ENCODE measurements around the gene ARHGAP24. TPM values are rescaled to one million over a fixed set of nuclear protein-coding genes. Genes with fewer than 3 reads are reported as not detected.
A peak's percentile ranks its signal among the peaks of the same experiment; 100 is the strongest.
"Not testable (repeated sequence)": the region's sequence is repeated elsewhere in the genome, so short reads cannot be mapped to it uniquely, and the experiment has no call there.

The ARHGAP24 gene
- total RNA-seq, 1 donor from 2014 or later, result 124 TPM

DNA sequence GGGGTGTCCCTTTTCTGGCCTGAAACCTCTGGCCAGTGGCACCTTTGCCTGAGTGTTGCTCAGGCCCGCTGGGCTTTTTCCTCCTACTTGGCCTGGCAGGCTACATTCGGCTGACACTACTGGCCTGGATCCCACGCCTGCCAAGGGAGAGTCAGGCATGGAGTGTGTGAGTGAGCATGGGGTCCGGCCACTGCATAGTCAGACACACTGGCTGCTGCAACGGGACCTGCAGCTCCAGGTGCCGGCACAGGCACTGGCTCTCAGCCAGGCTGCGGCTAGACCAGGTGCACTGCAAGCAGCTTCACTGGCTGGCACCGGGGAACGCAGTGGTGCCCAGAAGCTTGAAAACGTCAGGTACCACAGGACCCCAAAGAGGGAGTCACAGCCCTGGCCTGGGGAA, 434.9 kb downstream of the ARHGAP24 start:
- no peak for DNase-seq (ENCODE audit: low spot score)

DNA sequence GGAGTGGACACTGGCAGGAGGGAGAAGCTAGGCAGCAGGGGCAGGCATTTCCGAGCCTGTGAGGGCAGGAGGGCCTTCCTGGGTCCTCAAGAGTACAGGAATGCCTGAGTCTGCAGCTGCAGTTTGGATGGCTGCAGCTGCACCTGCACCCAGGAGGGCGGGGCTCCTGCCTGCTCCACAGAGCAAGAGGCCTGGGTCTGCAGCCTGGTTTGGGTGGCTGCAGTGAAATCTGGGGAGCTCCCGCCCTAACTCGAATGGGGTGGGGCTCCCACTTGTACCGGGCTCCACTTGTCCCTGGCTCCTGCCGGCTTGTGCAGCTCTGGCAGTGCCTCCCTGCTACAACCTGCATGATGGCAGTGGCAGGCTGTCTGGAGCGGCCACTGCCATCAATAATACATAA, 436.0 kb downstream of the ARHGAP24 start:
- no peak for DNase-seq (ENCODE audit: low spot score)

DNA sequence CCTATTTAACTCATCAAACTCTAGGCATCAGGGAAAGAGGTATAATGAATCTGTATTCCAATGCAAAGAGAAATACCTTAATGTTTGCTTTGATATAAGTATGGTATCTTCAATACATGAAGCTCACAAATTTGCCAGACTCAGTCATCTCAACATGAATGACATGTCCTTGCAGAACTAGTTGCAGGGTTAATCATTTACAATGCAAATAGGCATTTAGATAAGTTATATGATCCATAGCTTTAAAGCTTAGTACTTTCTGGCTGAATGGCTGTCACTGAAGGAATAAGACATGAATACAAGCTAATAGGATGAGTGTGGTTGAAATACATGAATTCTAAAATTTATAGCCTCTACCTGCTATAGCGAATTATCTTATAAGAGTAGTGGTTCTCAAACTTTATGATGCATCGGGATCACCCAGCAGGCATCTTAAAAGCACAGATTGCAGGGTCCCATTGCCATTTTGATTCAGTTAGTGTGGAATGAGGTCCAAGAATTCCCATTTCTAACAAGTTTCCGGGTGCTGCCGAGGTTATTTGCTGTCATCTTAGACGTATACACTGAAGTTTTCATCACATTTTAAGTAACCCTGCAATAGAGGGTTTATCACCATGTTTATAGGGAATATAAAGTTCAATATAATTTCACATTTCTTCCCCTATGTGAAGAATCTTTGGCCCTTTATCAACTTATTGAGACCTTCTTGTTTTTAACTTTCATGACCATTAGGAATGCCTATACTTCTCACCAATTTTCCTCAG, 439.2 kb downstream of the ARHGAP24 start:
- no peak for DNase-seq (ENCODE audit: low spot score)

DNA sequence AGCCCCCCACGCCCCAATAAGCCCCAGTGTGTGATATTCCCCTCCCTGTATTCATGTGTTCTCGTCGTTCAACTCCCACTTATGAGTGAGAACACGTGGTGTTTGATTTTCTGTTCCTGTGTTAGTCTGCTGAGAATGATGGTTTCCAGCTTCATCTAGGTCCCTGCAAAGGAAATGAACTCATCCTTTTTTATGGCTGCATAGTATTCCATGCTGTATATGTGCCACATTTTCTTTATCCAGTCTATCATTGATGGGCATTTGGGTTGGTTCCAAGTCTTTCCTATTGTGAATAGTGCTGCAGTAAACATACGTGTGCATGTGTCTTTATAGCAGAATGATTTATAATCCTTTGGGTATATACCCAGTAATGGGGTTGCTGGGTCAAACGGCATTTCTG, 440.6 kb downstream of the ARHGAP24 start:
- DNase-seq (ENCODE audit: low spot score), result not testable (repeated sequence)

DNA sequence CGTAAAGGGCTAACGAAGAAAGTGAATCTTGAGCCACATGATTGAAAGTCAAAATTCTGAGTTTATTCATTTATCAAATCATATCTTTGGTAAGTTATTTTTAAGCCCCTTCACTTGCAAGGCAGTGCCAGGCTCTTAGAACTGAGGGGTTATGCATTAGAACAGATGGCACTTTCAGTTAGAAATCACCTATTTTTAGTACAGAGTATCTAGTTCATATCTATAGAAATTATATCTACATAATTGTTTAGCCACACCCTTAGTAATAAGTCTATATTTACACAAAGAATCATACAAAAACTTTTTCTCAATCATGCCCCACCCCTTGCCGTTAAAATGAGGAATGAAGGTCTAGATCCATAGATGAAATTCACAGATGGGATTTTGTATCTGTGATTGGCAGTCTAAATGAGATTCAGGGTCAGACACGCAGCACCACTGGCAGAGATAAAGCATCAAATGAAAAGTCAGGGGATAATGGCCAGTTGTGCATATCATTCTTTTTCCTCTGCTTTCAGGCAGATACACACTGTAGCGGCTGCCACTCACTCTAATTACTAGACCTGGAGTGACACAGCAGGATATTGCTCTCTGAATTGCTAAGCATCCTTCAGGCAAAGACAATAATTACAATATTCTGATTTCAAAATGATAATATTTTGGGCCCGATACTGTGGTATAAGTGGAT, 444.4 kb downstream of the ARHGAP24 start:
- DNase-seq (ENCODE audit: low spot score), result no peak

DNA sequence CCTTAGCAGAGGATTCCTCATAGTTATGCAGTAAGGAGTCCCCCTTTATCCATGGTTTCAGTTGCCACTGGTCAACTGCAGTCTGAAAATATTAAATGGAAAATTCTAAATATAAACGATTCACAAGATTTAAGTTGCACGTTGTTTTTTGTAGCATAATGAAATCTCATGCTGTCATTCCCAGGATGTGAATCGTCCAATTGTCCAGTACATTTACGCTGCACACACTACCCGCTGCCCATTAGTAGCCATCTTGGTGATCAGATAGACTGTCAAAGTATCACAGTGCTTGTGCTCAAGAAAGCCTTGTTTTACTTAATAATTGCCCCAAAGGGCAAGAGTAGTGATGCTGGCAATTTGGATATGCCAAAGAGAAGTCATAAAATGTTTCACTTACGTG, 450.1 kb downstream of the ARHGAP24 start:
- DNase-seq (ENCODE audit: low spot score), result no peak

DNA sequence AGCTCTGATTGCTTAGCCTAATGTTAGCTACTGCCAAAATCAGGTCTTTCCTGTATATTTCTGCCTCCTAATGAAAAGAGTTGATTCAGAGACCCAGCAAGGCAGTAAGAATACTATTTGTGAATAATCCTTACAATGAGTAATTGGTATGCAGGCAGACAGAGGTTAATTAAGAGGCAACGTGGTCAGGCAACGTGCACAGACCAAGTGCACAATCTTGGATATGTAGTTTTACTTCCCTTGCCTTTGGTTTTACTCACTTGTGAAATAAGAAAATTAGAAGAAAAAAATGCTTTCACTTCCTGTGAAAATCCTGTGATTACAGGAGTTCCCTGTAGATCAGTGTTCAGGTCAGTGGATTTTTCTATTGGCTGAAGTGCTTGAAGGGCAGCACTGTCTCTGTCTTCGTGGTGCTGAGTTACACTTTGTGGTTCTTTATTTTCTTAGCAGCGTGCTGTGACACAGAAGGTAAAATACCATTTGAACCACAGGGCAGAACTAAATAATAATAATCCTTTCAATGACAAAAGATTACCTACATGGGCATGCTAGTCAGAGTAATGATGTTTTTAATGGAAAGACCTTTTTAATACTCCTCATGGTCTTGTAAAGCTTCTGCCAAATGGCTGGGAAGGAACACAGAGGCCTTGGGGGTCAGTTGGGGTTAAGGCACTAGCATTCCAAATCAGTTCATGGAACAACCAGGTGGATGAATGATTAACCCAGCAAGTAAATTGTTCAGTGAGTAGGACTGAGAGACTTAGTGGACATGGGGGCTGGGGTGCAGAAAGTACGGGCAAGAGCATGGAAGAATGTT, 454.0 kb downstream of the ARHGAP24 start:
- no peak for DNase-seq (ENCODE audit: low spot score)

DNA sequence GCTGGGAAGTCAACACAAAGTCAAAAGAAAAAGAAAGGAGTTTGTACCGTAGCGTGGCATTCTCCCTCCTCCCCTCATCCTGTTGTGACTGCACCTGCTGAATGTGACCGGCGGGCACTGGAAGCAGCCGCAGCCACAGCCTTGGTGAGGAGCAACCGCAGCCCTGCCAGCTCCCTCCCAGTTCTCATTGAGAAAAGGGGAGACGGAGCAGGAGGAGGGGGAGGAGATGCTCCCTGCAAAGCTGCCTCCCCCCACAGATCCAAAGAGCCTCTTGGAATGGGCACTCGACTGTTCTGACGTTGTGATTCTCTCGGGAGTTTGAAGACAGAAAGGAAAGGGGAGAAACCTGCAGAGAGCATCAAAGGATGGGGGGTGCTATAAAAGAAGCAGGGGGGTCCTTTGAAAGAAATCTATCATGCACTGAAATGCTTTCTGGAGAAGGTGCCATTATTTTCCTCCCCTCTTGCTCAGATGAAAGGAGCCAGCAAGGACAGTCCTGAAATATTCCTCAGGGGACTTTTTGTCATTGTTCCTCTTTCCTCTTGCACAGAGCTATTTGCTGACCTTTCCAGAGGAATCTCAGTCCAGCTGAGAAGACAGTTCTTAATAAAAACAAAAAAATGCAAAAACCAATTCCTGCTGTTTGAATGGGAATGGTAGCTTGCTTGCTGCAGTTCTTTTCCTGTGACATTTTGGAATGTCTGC, 455.2 kb downstream of the ARHGAP24 start:
- no peak for DNase-seq (ENCODE audit: low spot score)

DNA sequence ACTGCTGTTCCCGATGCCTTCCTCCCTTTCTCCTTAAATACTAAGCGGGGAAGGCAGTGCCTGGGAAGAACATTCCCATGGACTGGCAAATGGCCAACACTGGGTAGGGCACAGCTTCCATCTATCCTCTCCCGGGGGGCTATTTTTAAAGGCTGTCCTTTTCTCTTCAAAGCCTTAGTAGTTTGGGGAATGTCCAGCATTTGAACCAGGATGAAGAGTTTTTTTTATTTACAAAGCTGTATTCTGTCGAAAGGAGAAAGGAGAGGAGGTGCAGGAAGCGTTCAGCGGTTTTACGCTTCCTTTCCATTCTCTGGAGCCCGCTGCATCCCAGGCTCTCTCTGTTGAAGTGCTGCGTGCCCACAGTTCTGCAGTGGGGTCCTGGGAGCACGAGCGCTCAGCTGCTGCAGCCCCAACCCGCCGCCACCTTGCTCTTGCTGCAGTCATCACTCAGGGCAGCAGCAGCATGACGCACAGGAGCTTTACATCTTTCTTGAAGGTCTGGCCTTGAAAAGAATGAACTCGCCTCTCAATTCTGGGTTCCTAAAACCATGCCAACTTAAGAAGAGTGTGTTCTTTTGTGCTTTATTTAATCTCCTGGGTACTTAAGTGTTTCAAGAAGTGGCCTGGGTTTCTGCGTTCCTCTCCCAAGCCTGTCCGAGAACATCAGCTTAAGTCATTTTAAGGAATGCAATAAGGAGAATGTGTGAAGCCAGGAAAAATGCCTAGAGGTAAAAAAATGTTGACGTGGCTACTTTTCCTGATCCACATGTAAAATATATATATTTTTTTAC, 457.7 kb downstream of the ARHGAP24 start:
- peak; percentile 82 for DNase-seq (ENCODE audit: low spot score)

DNA sequence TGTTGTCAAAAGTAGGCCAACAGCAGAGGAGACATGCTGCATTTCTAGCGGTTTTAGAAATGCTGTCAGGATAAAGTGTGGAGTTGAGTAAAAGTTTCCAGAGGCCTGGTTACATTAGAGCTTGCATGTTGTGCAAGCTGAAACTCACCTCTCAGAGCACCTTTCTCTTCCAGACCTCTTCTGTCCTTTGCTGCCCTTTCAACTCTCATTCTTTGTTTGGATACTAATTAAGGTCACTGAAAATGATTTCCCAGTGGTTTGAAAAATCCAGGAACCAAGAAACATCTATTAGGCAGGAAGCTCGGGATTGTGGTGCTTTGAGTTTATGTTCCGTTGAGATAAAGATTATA, 458.3 kb downstream of the ARHGAP24 start:
- DNase-seq (ENCODE audit: low spot score), result no peak

DNA sequence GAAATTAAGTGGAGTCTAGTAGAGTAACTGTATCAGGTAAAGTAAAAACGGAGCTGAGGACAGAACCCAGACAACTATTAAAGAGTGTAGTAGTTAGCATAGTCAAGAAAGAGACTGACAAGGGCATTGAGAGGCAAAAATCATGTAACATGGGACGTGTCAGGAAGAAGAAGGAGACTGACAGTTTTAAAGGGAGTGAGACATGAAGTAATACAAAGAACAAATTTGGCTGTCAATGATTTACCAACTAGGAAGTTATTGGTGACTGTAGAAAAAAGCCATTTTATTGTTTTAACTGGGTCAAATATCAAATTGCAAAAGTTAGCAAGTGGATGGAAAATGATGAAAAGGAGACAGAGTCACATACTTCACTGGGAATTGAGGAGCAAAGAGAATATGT, 462.6 kb downstream of the ARHGAP24 start:
- DNase-seq (ENCODE audit: low spot score), result no peak

DNA sequence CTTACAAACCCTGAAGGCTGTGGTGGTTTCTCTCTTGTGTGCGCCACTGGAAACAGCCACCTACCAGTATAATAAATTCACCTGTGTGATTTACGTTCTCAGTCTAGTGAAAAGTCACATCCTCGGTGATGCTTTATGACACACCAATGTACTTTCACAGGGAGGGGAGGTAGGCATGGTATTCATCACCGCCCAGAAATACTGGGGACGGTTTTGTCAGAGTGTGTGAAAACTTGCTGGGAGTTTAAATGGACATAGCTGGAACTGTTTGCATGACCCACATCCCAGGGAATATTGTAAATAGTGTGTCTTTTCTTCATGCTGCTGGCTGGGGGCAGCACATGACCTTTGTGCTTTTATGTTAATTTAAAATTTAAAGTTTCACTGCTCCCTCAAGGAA, 463.1 kb downstream of the ARHGAP24 start:
- DNase-seq (ENCODE audit: low spot score), result peak; percentile 26

DNA sequence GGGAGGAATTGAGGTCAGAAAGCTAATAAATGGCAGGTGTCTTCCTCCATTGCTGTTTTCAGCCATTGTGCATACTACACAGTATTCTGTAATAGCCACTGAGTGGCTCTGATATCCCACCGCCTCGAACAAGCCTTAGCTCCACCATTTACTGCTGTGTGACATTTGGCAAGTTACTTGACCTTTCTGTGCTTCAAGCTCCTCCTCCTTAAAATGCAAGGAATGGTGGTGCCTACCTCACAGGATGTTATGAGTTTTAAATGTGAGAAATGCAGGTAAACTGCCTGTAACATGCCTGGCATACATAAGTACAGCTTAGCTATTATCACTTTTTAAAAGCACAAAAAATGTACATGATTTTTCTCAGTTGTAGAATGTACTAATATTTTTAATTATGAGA, 464.0 kb downstream of the ARHGAP24 start:
- DNase-seq (ENCODE audit: low spot score), result no peak

DNA sequence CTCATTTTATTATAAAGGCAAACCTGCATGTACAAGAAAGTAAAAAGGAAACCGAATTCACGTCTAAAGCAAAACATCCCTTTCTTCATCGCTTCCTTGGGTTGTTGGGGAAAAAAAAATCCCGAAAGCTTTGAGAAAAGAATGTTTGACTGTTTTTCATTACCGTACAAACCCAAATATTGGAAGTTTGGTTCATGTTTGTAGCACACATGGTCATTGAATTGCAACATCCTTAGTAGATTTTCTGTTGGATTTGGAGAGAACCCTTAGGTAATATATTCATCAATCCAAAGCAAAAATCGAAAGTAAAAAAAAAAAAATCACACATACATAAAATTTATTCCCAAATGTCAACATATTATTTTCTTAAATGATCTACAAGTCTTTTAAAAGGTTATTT, 464.6 kb downstream of the ARHGAP24 start:
- DNase-seq (ENCODE audit: low spot score), result no peak

DNA sequence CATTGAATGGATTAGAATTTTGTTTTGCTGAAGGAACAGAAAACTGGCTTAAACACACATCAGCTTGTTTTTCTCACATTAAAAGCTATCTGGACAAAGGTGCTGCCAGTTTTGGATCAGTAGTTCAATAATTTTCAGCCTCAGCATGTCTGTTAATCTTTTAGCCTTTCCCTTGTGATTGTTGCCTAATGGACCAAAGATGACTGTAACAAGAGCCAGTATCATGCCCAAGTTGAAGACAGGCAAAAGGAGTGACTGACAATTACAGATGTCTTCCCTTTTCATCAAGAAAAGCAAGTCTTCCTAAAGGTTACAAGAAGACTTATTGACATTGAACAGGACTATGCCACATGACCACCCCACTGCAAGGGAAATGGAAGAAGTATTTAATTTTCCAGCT, 465.2 kb downstream of the ARHGAP24 start:
- no peak for DNase-seq (ENCODE audit: low spot score)

DNA sequence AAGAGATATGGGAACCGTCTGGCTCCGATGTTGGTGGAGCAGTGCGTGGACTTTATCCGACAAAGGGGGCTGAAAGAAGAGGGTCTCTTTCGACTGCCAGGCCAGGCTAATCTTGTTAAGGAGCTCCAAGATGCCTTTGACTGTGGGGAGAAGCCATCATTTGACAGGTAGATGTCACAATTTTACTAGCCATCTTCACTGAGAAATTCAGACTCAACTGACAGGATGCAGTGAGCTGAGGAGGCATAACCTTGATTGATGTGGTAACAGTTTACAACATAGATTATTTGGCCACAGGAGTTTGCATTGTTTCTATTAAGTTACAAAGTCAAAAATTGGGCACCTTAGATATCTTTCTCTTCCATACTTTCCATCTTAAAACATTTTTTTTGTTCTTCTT, 467.2 kb downstream of the ARHGAP24 start:
- DNase-seq (ENCODE audit: low spot score), result no peak

DNA sequence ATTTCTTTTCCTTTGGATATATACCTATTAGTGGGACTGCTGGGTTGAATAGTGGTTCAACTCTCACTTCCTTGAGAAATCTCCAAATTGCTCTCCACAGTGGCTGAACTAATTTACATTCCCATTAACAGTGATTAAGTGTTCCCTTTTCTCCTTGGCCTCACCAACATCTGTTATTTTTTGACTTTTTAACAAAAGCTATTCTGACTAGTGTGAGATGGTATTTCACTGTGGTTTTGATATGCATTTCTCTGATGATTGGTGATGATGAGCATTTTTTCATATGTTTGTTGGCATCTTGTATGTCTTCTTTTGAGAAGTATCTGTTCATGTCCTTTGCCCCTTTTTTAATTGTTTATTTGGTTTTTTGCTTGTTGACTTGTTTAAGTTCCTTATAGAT, 471.9 kb downstream of the ARHGAP24 start:
- DNase-seq (ENCODE audit: low spot score), result no peak

DNA sequence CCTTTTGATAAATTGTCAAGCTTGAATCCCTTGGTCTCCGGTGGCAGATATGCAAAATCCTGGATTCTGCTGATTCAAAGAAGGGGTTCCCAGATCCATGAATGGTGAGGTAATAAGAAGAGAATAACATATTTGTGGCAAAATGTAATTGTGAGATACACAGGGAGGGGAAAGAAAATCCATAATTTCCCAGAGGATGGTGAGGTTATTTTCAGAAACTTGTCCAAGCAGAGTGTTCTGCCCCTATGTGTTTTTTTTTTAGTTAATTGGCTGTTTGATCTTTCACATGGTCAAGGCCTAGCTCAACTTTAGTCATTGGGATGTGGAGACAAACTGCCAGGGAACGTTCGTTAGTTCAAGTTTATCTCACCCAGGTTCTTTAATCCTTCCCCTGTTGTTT, 476.1 kb downstream of the ARHGAP24 start:
- no peak for DNase-seq (ENCODE audit: low spot score)

DNA sequence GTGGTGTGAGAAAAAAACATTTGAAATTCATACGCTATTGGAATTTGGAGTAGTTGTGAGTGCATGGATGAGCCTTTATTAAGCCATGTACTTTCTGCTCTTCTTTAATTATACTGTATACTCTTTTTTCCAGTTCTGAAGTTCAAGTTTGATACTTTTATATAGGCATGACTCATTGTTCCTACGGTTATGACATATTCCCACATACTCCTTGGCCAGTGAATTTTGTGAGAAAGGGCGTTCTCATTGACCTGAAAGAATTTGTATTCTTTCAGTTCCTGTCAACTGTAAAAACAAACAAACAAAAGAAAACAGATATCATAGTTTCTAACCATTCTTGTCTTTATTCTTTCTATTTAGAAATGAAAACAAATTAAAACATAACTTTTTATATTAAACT, 477.6 kb downstream of the ARHGAP24 start:
- DNase-seq (ENCODE audit: low spot score), result no peak

DNA sequence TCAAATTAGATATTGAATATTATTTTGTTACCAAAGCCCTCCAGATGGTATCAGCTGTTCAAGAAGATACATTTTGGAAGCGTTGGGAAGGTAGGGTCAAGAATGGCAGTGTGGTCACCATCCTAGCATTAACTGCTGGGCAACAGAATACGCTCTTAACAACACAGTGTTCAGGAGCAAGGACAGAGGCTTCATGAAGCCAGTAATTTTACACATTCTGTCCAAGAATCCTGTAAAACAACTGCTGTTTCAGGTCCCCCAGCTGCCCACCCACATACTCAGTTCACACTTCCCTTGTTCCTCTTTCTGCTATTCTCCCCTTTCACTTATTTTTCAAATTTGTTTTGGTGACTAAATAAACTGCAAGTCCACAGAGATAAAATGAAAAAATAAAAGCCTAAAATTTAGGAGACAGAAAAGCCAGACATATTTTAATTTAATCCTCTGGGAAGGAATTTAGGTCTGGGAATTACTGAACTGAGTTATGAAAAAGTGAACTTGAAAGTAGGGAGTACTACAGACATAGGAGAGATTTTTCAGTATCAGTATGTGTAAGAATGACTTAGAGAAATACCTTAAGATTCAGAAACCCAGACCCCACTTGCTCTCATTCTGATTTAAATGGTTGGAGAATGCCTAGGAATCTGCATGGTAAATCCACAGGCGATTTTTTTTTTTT, 478.2 kb downstream of the ARHGAP24 start:
- peak; percentile 66 for DNase-seq (ENCODE audit: low spot score)

DNA sequence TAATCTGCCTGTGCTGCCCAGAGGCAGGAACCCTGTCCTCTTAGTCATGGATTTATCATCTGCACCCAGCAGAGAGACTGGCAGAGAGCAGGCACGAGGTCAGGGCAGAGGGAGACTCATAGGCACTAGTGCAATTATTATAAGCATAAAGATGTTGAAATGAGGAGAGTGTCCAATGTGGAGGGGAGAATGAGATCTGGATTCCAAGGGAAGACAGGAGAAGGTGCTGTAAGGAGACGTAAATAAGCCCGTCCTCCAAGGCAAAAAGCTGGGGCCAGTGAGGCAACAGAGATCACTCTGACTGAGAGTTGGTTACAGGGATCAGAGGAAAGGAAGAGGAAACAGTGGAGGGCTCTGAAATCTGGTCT, 478.7 kb downstream of the ARHGAP24 start:
- no peak for DNase-seq (ENCODE audit: low spot score)

Measured in umbilical cord (tissue), 2 donors.